Chondrocyte (in vitro differentiated cells): ENCODE data around the gene SLC25A22. TPM values are rescaled to one million over a fixed set of nuclear protein-coding genes. Genes with fewer than 3 reads are reported as not detected.

ENCODE experiments used
- DNase-seq: peaks from one replicate; pipeline ENCODE4 v3.0.0; 2021; ENCODE audit warnings: mixed read lengths, low spot score
- H3K27ac Mint-ChIP-seq: one replicate; pipeline ENCODE4 v1.8.0; 2021; ENCODE audit warnings: mild to moderate bottlenecking, moderate library complexity, mixed read lengths; ENCODE audit not compliant: unreplicated experiment
- H3K27me3 Mint-ChIP-seq: 2 replicates; pipeline ENCODE4 v1.8.0; 2021; ENCODE audit warnings: low read depth, mixed read lengths
- H3K36me3 Mint-ChIP-seq: 2 replicates; pipeline ENCODE4 v1.8.0; 2021; ENCODE audit warnings: low read depth, mixed read lengths
- H3K4me1 Mint-ChIP-seq: 2 replicates; pipeline ENCODE4 v1.8.0; 2021; ENCODE audit warnings: low read depth, mild to moderate bottlenecking, mixed read lengths
- H3K4me3 Mint-ChIP-seq: one replicate; pipeline ENCODE4 v1.8.0; 2021; ENCODE audit warnings: mild to moderate bottlenecking, moderate library complexity, mixed read lengths; ENCODE audit not compliant: unreplicated experiment
- H3K9me3 Mint-ChIP-seq: 2 replicates; pipeline ENCODE4 v1.8.0; 2021; ENCODE audit warnings: low read depth, mixed read lengths
- total RNA-seq: library from RNA; stranded (reverse); gene quantifications from 3 replicates; pipeline ENCODE4 v1.2.1, GENCODE V29; 2021
- TF ChIP-seq, protein P1 (sequence below): fragments of 200-600 bp; sonication (generic); IDR thresholded peaks from 2 replicates; pipeline ENCODE4 v1.5.0; 2021; ENCODE audit warnings: antibody characterized with exemption, mild to moderate bottlenecking, moderate library complexity

SLC25A22 gene
- total RNA-seq, 1 donor from 2014 or later, result 16.0 TPM

DNA sequence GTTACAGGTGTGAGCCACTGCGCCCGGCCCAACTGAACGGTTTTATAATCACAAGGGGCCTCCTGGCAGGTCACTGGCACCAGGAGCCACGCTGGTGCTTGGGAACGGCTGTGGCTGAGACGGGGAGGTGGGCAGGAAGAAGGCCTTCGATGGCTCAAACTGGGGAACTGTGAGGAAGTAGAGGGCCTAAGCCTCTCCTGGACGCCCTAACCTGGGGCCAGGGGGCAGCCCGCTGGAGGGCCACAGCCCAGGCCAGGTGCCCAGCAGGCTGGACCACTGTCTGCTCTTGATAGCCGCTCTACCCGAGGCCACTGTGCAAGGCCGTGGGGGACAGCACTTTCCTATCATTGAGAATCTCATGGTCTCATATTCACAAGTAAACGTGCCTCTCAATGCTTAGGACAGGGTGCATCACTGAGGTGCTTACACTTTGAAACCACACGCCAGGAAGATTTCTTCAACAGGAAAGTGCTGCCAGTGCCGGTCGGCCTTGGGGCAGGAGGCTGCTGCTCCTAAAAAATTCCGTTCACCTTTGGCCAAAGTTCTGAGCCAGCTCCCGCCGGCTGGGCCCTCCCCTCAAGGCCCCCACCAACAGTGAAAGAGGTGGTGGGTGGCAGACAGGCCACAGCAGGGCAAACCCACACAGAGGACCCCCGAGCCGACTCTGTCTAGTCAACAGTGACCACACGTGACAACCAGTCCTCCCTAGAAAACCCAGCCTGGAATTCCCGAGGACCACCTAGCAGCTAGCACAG lies 28.0 kb downstream of the SLC25A22 start:
- Mint-ChIP-seq H3K27ac (no peak overlapping the region), H3K4me1 (peaks cover 2% of the 10 kb centered on the region), H3K36me3 (peaks cover 2% of the 10 kb centered on the region), H3K27me3 (no peaks in the 10 kb centered on the region), H3K9me3 (no peaks in the 10 kb centered on the region), H3K4me3 (no peak overlapping the region)
- TF ChIP-seq, protein P1, sequence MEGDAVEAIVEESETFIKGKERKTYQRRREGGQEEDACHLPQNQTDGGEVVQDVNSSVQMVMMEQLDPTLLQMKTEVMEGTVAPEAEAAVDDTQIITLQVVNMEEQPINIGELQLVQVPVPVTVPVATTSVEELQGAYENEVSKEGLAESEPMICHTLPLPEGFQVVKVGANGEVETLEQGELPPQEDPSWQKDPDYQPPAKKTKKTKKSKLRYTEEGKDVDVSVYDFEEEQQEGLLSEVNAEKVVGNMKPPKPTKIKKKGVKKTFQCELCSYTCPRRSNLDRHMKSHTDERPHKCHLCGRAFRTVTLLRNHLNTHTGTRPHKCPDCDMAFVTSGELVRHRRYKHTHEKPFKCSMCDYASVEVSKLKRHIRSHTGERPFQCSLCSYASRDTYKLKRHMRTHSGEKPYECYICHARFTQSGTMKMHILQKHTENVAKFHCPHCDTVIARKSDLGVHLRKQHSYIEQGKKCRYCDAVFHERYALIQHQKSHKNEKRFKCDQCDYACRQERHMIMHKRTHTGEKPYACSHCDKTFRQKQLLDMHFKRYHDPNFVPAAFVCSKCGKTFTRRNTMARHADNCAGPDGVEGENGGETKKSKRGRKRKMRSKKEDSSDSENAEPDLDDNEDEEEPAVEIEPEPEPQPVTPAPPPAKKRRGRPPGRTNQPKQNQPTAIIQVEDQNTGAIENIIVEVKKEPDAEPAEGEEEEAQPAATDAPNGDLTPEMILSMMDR, result no peak
- no peak for DNase-seq

DNA sequence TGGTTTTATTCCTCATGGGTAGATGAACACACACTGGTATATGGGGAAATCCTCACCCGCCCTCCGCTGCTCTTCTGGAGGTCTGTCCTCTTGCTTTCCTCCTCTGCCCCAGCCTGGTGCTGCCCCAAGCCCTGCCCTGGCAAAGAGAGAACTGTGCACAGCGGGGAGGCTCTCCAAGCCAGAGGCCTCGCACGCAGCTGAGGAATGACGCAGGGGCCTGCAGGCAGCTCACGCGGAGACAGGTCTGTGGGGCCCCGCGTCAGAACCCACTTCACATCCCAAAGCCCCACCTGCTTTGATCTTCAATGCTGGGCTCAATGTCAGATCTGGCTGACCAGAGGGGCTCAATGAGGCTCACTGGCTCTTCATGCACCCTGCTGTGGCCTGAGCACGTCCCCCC lies 30.8 kb downstream of the SLC25A22 start:
- Mint-ChIP-seq H3K4me3 (no peak overlapping the region), H3K4me1 (peaks cover 6% of the 10 kb centered on the region), H3K27me3 (no peaks in the 10 kb centered on the region), H3K36me3 (peaks cover 6% of the 10 kb centered on the region), H3K27ac (peak overlapping the region; percentile 14), H3K9me3 (no peaks in the 10 kb centered on the region)
- no peak for DNase-seq
- TF ChIP-seq, protein P1, result no peak

DNA sequence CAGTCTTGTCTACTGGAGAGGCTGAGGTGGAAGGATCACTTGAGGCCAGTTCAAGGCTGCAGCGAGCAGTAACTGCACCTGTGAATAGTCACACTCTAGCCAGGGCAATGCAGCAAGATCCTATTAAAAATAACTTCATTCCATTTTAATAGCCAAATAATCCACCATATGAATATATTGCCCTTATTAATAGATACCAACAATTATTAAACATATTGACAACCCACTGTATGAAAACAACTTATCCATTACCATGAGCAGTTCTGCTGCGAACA lies 31.2 kb downstream of the SLC25A22 start:
- TF ChIP-seq, protein P1, result no peak
- no peaks in the 10 kb centered on the region for H3K27me3 Mint-ChIP-seq
- H3K4me1 Mint-ChIP-seq, result peaks cover 7% of the 10 kb centered on the region
- peak overlapping the region; percentile 33 for H3K27ac Mint-ChIP-seq
- no peak for DNase-seq
- H3K9me3 Mint-ChIP-seq, result no peaks in the 10 kb centered on the region
- H3K4me3 Mint-ChIP-seq, result no peak overlapping the region
- H3K36me3 Mint-ChIP-seq, result peaks cover 7% of the 10 kb centered on the region

DNA sequence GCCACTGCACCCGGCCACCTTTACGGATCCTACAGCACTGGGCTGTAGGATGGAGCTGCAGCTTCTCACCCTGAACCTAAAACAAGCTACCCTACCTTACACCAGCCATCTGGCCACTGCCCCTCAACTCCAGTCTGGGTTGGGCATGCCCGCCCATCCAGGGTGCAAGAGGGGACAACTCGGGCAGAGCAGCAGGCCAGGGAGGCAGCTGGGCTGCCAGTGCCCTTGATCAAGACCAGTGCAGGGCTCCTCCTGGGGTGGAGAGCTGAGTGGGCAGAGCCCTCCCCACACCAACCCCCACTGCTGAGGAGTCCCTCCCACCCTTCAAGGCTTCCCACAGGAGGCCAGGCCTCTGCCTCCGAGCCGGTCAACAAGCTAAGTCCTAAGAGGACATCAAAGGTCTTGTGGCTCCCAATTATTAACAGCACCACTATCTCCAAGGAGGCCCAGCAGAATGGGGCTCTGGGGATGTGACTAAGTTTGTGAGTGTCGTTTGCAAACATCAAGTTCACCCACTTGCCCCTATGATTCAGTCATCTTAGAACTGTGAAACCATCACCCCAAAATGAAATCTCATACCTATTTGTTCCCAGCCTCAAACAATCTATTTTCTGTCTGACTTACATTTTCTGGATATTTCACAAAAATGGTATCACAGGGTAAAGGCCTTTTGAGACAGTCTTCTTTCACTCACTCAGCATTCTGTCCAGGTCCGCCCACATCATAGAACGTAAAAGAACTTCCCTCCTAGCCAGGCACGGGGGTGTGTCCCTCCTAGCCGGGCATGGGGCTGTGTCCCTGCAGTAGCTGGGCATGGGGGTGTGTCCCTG lies 31.8 kb downstream of the SLC25A22 start:
- Mint-ChIP-seq H3K27me3 (no peaks in the 10 kb centered on the region), H3K9me3 (no peaks in the 10 kb centered on the region), H3K27ac (peak overlapping the region; percentile 33), H3K4me1 (peaks cover 7% of the 10 kb centered on the region), H3K4me3 (no peak overlapping the region), H3K36me3 (peaks cover 11% of the 10 kb centered on the region)
- no peak for DNase-seq
- TF ChIP-seq, protein P1, result no peak

DNA sequence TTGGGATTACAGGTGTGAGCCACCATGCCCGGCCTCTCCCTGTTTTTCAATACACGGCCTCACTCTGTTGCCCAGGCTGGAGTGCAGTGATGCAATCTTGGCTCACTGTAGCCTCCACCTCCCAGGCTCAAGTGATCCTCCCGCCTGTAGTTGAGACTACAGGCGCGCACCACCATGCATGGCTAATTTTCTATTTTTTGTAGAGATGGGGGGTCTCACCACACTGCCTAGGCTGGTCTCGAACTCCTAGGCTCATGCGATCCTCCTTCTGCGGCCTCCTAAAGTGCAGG lies 32.3 kb downstream of the SLC25A22 start:
- Mint-ChIP-seq H3K4me3 (no peak overlapping the region), H3K9me3 (no peaks in the 10 kb centered on the region), H3K4me1 (peaks cover 7% of the 10 kb centered on the region), H3K27ac (no peak overlapping the region), H3K36me3 (peaks cover 11% of the 10 kb centered on the region), H3K27me3 (no peaks in the 10 kb centered on the region)
- TF ChIP-seq, protein P1, result no peak
- no peak for DNase-seq
